HCT116 (cell line): ENCODE data around the gene KLHL40. TPM values are rescaled to one million over a fixed set of nuclear protein-coding genes. Genes with fewer than 3 reads are reported as not detected.

Experiments
- ATAC-seq: fragments of 200-7000 bp; cut with Tn5 transposase; 2 replicates; pipeline ENCODE4 v1.9.1; 2020; ENCODE audit warnings: mild to moderate bottlenecking, moderate library complexity
- BruUV-seq: library from RNA; stranded (reverse); fragments of 400-500 nt; replicated peaks from 2 replicates; lab custom pipeline; 2021; lab: Mats Ljungman, UMichigan
- CTCF ChIA-PET: fragments of 300-600 bp; sonication (Branson Sonifier 250); formaldehyde crosslinking; loops from one replicate; lab custom pipeline; 2021; ENCODE audit warnings: antibody characterized with exemption; lab: Charles Lee
- POLR2A ChIA-PET: fragments of 300-600, 350-600 bp; sonication (Branson Sonifier 250); formaldehyde crosslinking; loops from one replicate; lab custom pipeline; 2021; ENCODE audit warnings: antibody characterized with exemption; lab: Charles Lee
- RAD21 ChIA-PET, 2 experiments: fragments of 300-600 bp; sonication (Branson Sonifier 250); formaldehyde crosslinking; loops; one replicate each; lab custom pipeline; 2023; ENCODE audit warnings: low total read pairs in 2 of 2; ENCODE audit not compliant: uncharacterized antibody in 2 of 2, unreplicated experiment in 2 of 2, low non-redundant PET in 1 of 2; lab: Charles Lee
- DNase-seq: peaks from one replicate; pipeline ENCODE4 v3.0.0-alpha.2; 2010; ENCODE audit warnings: low read depth, low spot score
- H2AFZ ChIP-seq: fragments of 200-600 bp; shearing (Covaris generic), sonication (generic); 2 replicates; pipeline ENCODE4 v1.6.1; 2017; ENCODE audit warnings: low read depth, mixed run types, mixed read lengths, antibody characterized with exemption, low read length; ENCODE audit not compliant: poor library complexity, severe bottlenecking
- H3K27ac ChIP-seq: 2 replicates; pipeline ENCODE4 v1.5.1; 2012; ENCODE audit warnings: low read depth, low read length
- H3K27me3 ChIP-seq: fragments of 200-600 bp; sonication (generic); 2 replicates; pipeline ENCODE4 v1.6.1; 2016; ENCODE audit warnings: mixed run types, low read length, mixed read lengths; ENCODE audit not compliant: insufficient read depth
- H3K36me3 ChIP-seq, 2 experiments: fragments of 200-500 bp in 1 of 2; fragments of 200-600 bp in 1 of 2; sonication (Bioruptor generic) in 1 of 2; sonication (generic) in 1 of 2; 2 replicates each; pipeline versions ENCODE4 v1.5.1 to v1.6.1; 2014 to 2016; ENCODE audit warnings: low read length in 2 of 2, inconsistent platforms in 1 of 2, mixed read lengths in 1 of 2, mixed run types in 1 of 2; ENCODE audit not compliant: insufficient read depth in 2 of 2, control insufficient read depth in 1 of 2
- H3K4me1 ChIP-seq, 2 experiments: fragments of 200-600 bp in 1 of 2; sonication (generic) in 1 of 2; 2 replicates each; pipeline versions ENCODE4 v1.5.1 to v1.6.1; 2012 to 2017; ENCODE audit warnings: low read length in 2 of 2, inconsistent platforms in 1 of 2, mild to moderate bottlenecking in 1 of 2, mixed read lengths in 1 of 2, mixed run types in 1 of 2, moderate library complexity in 1 of 2; ENCODE audit not compliant: insufficient read depth in 2 of 2, control insufficient read depth in 1 of 2
- H3K4me2 ChIP-seq: fragments of 200-600 bp; sonication (generic); 2 replicates; pipeline ENCODE4 v1.6.1; 2017; ENCODE audit warnings: mixed run types, low read length, mixed read lengths
- H3K4me3 ChIP-seq, 2 experiments: fragments of 200-600 bp in 1 of 2; sonication (generic) in 1 of 2; replicated peaks in 1 of 2; 2 replicates each; pipeline ENCODE4 v1.5.1; 2011 to 2016; ENCODE audit warnings: low read length in 2 of 2, control low read depth in 1 of 2, low read depth in 1 of 2, mild to moderate bottlenecking in 1 of 2, mixed read lengths in 1 of 2, mixed run types in 1 of 2
- H3K79me2 ChIP-seq: fragments of 200-600 bp; sonication (generic); 2 replicates; pipeline ENCODE4 v1.6.1; 2017; ENCODE audit warnings: mild to moderate bottlenecking, mixed run types, low read length, moderate library complexity, mixed read lengths; ENCODE audit not compliant: insufficient read depth
- H3K9ac ChIP-seq: fragments of 200-600 bp; sonication (generic); 2 replicates; pipeline ENCODE4 v1.6.1; 2016; ENCODE audit warnings: low read length, mixed read lengths
- H3K9me2 ChIP-seq: fragments of 200-600 bp; sonication (generic), shearing (Covaris generic); 2 replicates; pipeline ENCODE4 v1.6.1; 2017; ENCODE audit warnings: mixed run types, mild to moderate bottlenecking, moderate library complexity; ENCODE audit not compliant: insufficient read depth
- H3K9me3 ChIP-seq, 2 experiments: fragments of 200-500 bp in 1 of 2; fragments of 200-600 bp in 1 of 2; sonication (Bioruptor generic) in 1 of 2; sonication (generic) in 1 of 2; 2 replicates each; pipeline ENCODE4 v1.6.1; 2014 to 2017; ENCODE audit warnings: low read length in 2 of 2, mixed read lengths in 2 of 2, inconsistent platforms in 1 of 2, low read depth in 1 of 2, mild to moderate bottlenecking in 1 of 2, mixed run types in 1 of 2, moderate library complexity in 1 of 2; ENCODE audit not compliant: control insufficient read depth in 1 of 2, insufficient read depth in 1 of 2
- H4K20me1 ChIP-seq: fragments of 200-600 bp; sonication (generic), shearing (Covaris generic); 2 replicates; pipeline ENCODE4 v1.6.1; 2017; ENCODE audit warnings: mixed run types, mild to moderate bottlenecking, moderate library complexity; ENCODE audit not compliant: insufficient read depth
- ATF3 ChIP-seq: IDR thresholded peaks from 2 replicates; pipeline ENCODE4 v1.6.1; 2012
- CBX3 ChIP-seq: IDR thresholded peaks from 2 replicates; pipeline ENCODE4 v1.6.1; 2012; ENCODE audit warnings: low read depth
- EGR1 ChIP-seq: IDR thresholded peaks from 2 replicates; pipeline ENCODE4 v1.6.1; 2012; ENCODE audit warnings: low read depth
- ELF1 ChIP-seq: IDR thresholded peaks from 2 replicates; pipeline ENCODE4 v1.6.1; 2012; ENCODE audit warnings: low read depth, borderline replicate concordance
- EZH2 ChIP-seq: fragments of 200-600 bp; sonication (generic); IDR thresholded peaks from 2 replicates; pipeline ENCODE4 v1.6.1; 2017; ENCODE audit warnings: antibody characterized with exemption, mixed run types
- EZH2phosphoT487 ChIP-seq: fragments of 200-600 bp; IDR thresholded peaks from 2 replicates; pipeline ENCODE4 v1.6.1; 2018; ENCODE audit warnings: antibody characterized with exemption, borderline replicate concordance
- MAX ChIP-seq: IDR thresholded peaks from 2 replicates; pipeline ENCODE4 v1.6.1; 2012
- REST ChIP-seq: IDR thresholded peaks from 2 replicates; pipeline ENCODE4 v1.6.1; 2012; ENCODE audit warnings: low read depth
- SP1 ChIP-seq: IDR thresholded peaks from 2 replicates; pipeline ENCODE4 v1.6.1; 2012; ENCODE audit warnings: low read depth
- SRF ChIP-seq: IDR thresholded peaks from 2 replicates; pipeline ENCODE4 v1.6.1; 2012; ENCODE audit warnings: low read depth
- ZBTB33 ChIP-seq: IDR thresholded peaks from 2 replicates; pipeline ENCODE4 v1.6.1; 2011; ENCODE audit warnings: mild to moderate bottlenecking, low read length, moderate library complexity; ENCODE audit not compliant: insufficient replicate concordance; ENCODE audit errors: extremely low read depth
- ZNF274 ChIP-seq: fragments of 200-500 bp; sonication (Bioruptor generic); IDR thresholded peaks from 2 replicates; pipeline ENCODE4 v1.6.1; 2014; ENCODE audit warnings: mild to moderate bottlenecking, low read depth, low read length, inconsistent platforms
- intact Hi-C: fragments of 100-400 bp; cut with micrococcal nuclease; formaldehyde crosslinking; loops from 2 replicates; pipeline ENCODE4 v1.10.0; 2022
- total RNA-seq: library from RNA; stranded (reverse); gene quantifications from one replicate; pipeline ENCODE4 v1.2.1, GENCODE V29; 2021; ENCODE audit not compliant: unreplicated experiment

KLHL40 gene
- total RNA-seq, 1 experiment from 2014 or later = not detected

GRCh38 chr3:42680271-42680670, 5.1 kb upstream of the KLHL40 start:
- no peaks in the 10 kb centered on the region for H3K36me3 ChIP-seq
- H2AFZ ChIP-seq = no peak overlapping the region
- no peak overlapping the region for H3K9ac ChIP-seq
- DNase-seq (no peak), ATAC-seq (no peak)
- TF ChIP-seq ELF1 (no peak), ZNF274 (no peak), EGR1 (no peak), EZH2 (no peak), ZBTB33 (no peak)
- H3K4me3 ChIP-seq = no peak overlapping the region
- ChIA-PET CTCF (no interaction called here), RAD21 (no interaction called here), POLR2A (no interaction called here)
- no peak overlapping the region for H3K4me2 ChIP-seq
- no peaks in the 10 kb centered on the region for H3K9me2 ChIP-seq
- H4K20me1 ChIP-seq = no peaks in the 10 kb centered on the region
- intact Hi-C loops = no loop called here
- no peak overlapping the region for H3K27ac ChIP-seq
- H3K27me3 ChIP-seq = no peaks in the 10 kb centered on the region
- BruUV-seq = no TSS peak
- peaks cover 0 to 10% of the 10 kb centered on the region in 2 experiments; a peak in 1 of 4 replicates for H3K9me3 ChIP-seq
- H3K4me1 ChIP-seq = peaks cover 3 to 23% of the 10 kb centered on the region in 2 experiments; a peak in 3 of 4 replicates
- H3K79me2 ChIP-seq = no peaks in the 10 kb centered on the region

- RAD21 ChIA-PET = no interaction called here
- no TSS peak for BruUV-seq
- intact Hi-C loops = no loop called here
- TF ChIP-seq CBX3 = no peak
- no peak for TF ChIP-seq MAX
- TF ChIP-seq SRF = no peak
- TF ChIP-seq SP1 = no peak
- TF ChIP-seq EZH2phosphoT487 = no peak
- TF ChIP-seq ATF3 = no peak
- TF ChIP-seq ZBTB33 = no peak
- TF ChIP-seq REST = no peak
These were observed 4.5 kb upstream of the KLHL40 start for GRCh38 chr3:42680806-42681205.

More at GRCh38 chr3:42680806-42681205, 4.5 kb upstream of the KLHL40 start:
- Histone ChIP-seq H3K9me2 (no peaks in the 10 kb centered on the region), H3K9ac (no peak overlapping the region), H2AFZ (no peak overlapping the region), H4K20me1 (no peaks in the 10 kb centered on the region), H3K27ac (no peak overlapping the region), H3K4me1 (peaks cover 3 to 23% of the 10 kb centered on the region in 2 experiments; a peak in 3 of 4 replicates), H3K79me2 (no peaks in the 10 kb centered on the region), H3K4me2 (no peak overlapping the region), H3K4me3 (no peak overlapping the region), H3K36me3 (no peaks in the 10 kb centered on the region), H3K27me3 (no peaks in the 10 kb centered on the region), H3K9me3 (peaks cover 0 to 8% of the 10 kb centered on the region in 2 experiments; a peak in 1 of 4 replicates)
- no peak for ATAC-seq
- POLR2A ChIA-PET = no interaction called here
- no peak for DNase-seq
- CTCF ChIA-PET = no interaction called here
